ENCODE data around the gene PACS2. TPM values are rescaled to one million over a fixed set of nuclear protein-coding genes. Genes with fewer than 3 reads are reported as not detected.
"Not testable (repeated sequence)": the region's sequence is repeated elsewhere in the genome, so short reads cannot be mapped to it uniquely, and the experiment has no call there.

Gene PACS2
- total RNA-seq, 2 experiments from 2014 or later: 28.3 to 29.9 TPM

DNA sequence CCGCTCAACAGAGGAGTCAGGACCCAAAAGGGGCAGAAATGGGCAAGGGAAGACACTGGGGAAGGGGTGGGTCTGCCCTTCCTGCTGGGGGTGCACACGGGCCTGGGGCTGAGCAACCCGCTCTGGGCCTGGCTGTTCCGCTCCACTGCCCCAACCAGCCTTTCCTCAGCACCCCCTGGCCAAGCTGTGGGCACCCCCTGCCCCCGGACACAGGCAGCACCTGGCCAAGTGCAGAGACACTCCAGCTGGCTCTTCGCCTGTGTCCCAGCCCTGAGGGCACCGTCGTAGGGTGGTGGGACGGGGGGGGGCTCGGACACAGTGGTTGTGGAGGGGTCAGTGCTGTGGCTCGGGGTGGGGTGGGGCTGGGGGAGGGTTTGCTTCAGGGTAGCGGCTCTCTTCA, 10.3 kb downstream of the PACS2 start:
- peaks cover 18% of the 10 kb centered on the region for H3K4me1 Mint-ChIP-seq
- H3K36me3 Mint-ChIP-seq (ENCODE audit: low read depth): no peaks in the 10 kb centered on the region
- no peaks in the 10 kb centered on the region for H3K9me3 Mint-ChIP-seq
- ChIA-PET CTCF (no interaction called here), POLR2A (no interaction called here)
- DNase-seq: no peak
- no peak overlapping the region for H3K27ac Mint-ChIP-seq
- H3K27me3 Mint-ChIP-seq: no peaks in the 10 kb centered on the region
- no peak overlapping the region for H3K4me3 Mint-ChIP-seq

DNA sequence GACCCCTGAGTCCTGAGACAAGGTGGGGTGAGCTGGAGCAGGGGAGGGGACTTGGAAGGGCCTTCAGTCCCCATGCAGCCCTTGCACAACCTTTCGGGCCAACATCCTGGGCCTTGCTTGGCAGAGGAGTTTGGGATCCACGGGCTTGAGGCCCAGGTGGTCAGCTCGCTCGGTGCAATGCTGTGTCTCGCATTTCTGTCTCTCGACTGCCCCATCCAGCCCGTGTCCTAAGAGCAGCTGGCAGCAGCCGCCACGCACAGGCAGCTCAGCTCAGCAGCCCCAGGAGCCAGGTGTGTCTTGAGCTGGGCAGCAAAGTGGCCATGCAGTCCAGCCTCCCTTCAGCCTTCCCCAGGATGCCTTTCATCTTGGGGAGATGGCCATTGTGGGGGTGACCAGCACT, 10.8 kb downstream of the PACS2 start:
- Mint-ChIP-seq H3K9me3 (no peaks in the 10 kb centered on the region), H3K27me3 (no peaks in the 10 kb centered on the region), H3K27ac (no peak overlapping the region), H3K4me1 (peaks cover 20% of the 10 kb centered on the region), H3K36me3 (ENCODE audit: low read depth) (no peaks in the 10 kb centered on the region), H3K4me3 (no peak overlapping the region)
- no peak for DNase-seq
- CTCF ChIA-PET: no interaction called here
- POLR2A ChIA-PET: no interaction called here

DNA sequence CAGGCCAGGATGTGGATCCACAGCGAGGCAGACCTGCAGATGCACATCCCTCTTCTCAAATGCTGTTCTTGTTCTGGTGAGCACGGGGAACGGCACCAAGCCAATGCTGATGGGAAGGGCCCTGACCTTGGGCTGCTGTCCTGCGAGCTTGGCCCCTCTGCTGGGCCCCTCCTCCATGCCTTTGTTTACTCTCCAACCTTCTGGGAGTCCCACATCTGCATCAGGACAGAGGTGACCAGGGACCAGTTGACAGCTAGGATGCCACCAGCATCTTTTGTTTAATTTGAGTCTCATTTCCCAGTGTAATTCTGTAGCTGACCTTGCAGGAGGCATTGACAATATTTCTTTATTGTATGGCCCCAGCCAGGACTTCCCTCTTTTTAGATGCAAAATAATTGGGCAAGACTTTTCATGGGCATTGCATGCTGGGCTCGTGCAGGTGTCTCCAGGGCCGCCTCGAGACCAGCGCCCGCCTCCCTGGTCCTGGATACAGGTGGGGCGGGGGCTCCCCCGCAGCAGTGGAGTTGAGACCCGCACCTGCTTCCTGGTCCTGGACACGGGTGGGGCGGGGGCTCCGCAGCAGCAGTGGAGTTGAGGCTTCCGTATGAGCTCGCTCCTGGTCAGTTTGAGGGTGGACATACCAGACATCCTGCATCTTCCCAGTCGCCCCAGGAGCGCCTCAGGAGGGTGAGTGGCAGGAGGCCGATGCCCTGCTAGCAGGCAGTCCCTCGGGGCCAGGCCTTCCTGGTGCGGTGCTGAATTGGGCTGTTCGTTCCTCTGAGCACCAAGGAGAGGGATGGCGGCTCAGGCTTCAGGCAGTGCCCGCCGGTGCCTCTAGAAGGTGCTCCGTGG, 11.4 kb downstream of the PACS2 start:
- H3K27ac Mint-ChIP-seq: no peak overlapping the region
- H3K36me3 Mint-ChIP-seq (ENCODE audit: low read depth): no peaks in the 10 kb centered on the region
- H3K4me1 Mint-ChIP-seq: peaks cover 26% of the 10 kb centered on the region
- DNase-seq: no peak
- POLR2A ChIA-PET: no interaction called here
- H3K4me3 Mint-ChIP-seq: no peak overlapping the region
- H3K27me3 Mint-ChIP-seq: no peaks in the 10 kb centered on the region
- no peaks in the 10 kb centered on the region for H3K9me3 Mint-ChIP-seq
- CTCF ChIA-PET: interaction anchor here (1.0 kb wide), 1 partner anchor 26 kb away, joined by 3 read pairs; no protein-coding TSS in a partner anchor

DNA sequence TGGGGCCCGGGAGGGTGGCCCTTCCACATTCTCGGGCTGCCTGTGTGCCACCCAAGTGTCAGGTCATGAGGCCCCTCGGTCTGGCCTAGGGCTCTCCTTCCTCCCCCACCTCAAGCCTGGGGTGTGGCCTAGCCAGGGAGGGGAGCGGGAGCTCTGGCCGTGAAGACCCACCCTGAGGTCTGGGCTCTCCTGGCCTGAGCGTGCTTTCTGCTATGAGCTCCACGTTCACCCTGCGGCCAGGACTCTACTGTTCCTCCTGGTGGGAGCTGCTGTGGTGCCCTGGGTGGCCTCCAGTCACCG, 12.0 kb downstream of the PACS2 start:
- H3K27ac Mint-ChIP-seq: no peak overlapping the region
- H3K9me3 Mint-ChIP-seq: no peaks in the 10 kb centered on the region
- ChIA-PET CTCF (interaction anchor here (1.0 kb wide), 1 partner anchor 25 kb away, joined by 3 read pairs; no protein-coding TSS in a partner anchor), POLR2A (no interaction called here)
- peaks cover 30% of the 10 kb centered on the region for H3K4me1 Mint-ChIP-seq
- no peak for DNase-seq
- H3K36me3 Mint-ChIP-seq (ENCODE audit: low read depth): no peaks in the 10 kb centered on the region
- H3K4me3 Mint-ChIP-seq: no peak overlapping the region
- no peaks in the 10 kb centered on the region for H3K27me3 Mint-ChIP-seq

DNA sequence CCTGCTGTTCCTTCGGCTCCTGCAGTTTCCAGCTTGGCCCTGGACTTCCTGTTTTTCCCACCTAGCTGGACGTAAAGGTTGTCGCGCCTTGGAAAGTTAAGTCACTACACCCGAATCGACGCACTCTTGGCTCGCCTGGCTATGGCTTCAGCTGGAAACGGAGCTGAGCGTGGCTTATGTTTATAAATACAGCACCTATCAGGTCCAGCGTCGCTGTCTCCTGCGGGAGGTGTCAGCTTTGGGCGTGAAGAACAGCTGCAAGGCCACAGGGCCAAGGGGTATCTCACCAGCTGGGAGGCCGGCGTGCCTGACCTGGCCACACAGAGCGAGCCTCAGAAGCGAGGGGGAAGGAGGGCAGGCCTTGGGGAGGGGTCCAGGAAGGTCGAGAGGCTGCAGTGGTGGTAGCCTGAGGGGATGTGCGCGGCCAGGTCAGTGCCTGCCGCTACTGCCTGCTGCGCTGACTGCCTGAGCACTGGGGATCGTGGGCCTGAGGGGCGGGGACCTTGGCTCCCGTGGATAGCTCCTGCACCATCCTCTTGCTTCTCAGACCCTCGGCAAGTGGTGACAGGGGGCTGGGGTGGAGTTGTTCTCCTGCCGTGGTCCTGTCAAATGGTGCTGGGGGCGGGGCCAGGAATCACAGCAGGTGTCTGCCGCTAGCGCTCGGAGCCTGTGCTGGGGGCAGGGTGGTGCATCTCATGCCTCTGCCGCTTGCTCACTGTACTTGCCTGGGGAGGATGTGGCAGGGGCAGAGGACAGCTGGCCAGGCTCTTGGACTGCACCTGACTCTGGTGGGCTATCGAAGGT, 12.5 kb downstream of the PACS2 start:
- H3K4me1 Mint-ChIP-seq: peaks cover 34% of the 10 kb centered on the region
- H3K27me3 Mint-ChIP-seq: no peaks in the 10 kb centered on the region
- CTCF ChIA-PET: no interaction called here
- no peaks in the 10 kb centered on the region for H3K36me3 Mint-ChIP-seq (ENCODE audit: low read depth)
- no peak overlapping the region for H3K27ac Mint-ChIP-seq
- no peak for DNase-seq
- H3K9me3 Mint-ChIP-seq: no peaks in the 10 kb centered on the region
- POLR2A ChIA-PET: no interaction called here
- H3K4me3 Mint-ChIP-seq: no peak overlapping the region

DNA sequence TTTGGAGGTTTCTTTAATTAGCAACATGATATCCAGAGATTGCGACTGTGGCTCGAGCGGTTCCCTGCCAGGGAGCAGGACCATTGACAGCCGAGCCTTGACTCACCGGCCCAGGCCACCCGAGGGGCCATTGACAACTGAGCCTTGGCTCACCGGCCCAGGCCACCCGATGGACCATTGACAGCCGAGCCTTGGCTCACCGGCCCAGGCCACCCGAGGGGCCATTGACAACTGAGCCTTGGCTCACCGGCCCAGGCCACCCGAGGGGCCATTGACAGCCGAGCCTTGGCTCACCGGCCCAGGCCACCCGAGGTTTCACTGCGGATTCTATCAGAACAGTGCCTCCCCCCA, 13.1 kb downstream of the PACS2 start:
- CTCF ChIA-PET, POLR2A ChIA-PET: not testable (repeated sequence)

DNA sequence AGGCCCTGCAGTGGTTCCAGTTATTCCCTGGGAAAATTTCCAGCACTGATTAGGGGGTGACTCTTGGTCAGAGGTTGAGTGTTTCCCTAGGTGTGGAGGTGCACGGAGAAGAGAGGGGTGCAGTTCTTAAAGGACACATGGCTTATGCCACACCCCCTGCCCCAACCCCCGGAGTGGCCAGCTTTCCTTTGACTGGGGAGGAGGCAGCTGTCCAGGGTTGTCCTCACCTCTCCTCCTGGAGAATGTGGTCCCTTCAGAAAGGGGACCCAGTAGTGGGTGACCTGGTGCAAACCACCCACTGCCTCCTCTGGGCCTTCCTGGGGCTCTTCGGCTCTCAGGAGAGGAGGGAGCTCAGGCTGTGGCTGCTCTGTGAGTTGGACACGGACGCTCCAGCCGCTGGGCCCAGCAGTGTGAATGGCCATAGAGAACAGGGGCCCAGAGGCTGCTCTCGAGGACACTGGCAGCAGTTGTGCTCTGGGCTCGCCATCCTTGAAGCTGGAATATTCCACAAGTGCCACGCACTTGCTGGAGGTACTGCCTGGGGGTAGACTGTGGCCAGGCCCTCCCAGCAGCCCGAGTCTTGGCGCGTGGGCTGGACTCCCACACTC, 13.6 kb downstream of the PACS2 start:
- no peaks in the 10 kb centered on the region for H3K36me3 Mint-ChIP-seq (ENCODE audit: low read depth)
- no peaks in the 10 kb centered on the region for H3K27me3 Mint-ChIP-seq
- H3K27ac Mint-ChIP-seq: no peak overlapping the region
- peaks cover 27% of the 10 kb centered on the region for H3K4me1 Mint-ChIP-seq
- no peak for DNase-seq
- H3K9me3 Mint-ChIP-seq: no peaks in the 10 kb centered on the region
- ChIA-PET CTCF (no interaction called here), POLR2A (no interaction called here)
- no peak overlapping the region for H3K4me3 Mint-ChIP-seq

More for the DNA sequence above, 13.1 kb downstream of the PACS2 start:
- H3K9me3 Mint-ChIP-seq; H3K27me3 Mint-ChIP-seq; H3K36me3 Mint-ChIP-seq (ENCODE audit: low read depth); DNase-seq; H3K4me3 Mint-ChIP-seq; H3K27ac Mint-ChIP-seq: not testable (repeated sequence)
- H3K4me1 Mint-ChIP-seq: peaks cover 32% of the 10 kb centered on the region

DNA sequence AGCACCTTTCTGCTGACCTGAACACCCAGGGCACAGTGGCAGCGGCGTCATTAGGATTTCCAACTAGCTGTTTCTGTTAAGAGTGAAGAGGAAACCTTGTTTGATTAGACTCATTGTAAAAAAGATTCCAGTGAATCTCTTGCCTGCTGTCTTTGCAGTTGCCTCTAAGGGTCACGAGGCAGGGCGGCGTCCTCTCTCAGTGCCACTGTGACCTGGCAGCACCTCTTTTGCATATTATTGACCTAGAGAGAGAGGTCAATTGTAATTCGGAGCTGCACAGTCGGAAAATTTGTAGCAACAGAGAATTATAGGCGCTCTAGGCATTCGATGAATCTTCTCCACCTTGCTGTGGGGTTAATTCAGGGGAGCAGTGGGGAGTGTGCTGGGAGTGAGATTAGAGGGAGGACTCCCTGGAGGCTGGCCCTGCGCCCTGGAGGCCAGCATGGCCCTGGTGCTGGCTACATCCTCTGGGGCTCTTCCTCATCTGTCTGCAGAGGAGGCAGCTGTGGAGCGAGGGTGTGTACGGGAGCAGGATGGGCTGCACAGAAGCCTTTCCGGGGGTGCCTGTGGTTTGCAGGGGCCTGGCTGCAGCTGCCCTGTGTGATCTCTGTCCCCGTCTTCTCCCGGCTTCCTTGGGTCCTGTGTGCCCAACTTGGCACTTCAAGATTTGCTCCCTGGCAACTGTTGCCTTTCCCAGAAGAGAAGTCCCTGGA, 14.3 kb downstream of the PACS2 start:
- CTCF ChIA-PET: interaction anchor here (2.6 kb wide), 1 partner anchor 23 kb away, joined by 6 read pairs; no protein-coding TSS in a partner anchor
- H3K36me3 Mint-ChIP-seq (ENCODE audit: low read depth): no peaks in the 10 kb centered on the region
- DNase-seq: no peak
- peaks cover 24% of the 10 kb centered on the region for H3K4me1 Mint-ChIP-seq
- no peak overlapping the region for H3K4me3 Mint-ChIP-seq
- no peaks in the 10 kb centered on the region for H3K9me3 Mint-ChIP-seq
- no peak overlapping the region for H3K27ac Mint-ChIP-seq
- POLR2A ChIA-PET: no interaction called here
- H3K27me3 Mint-ChIP-seq: no peaks in the 10 kb centered on the region

DNA sequence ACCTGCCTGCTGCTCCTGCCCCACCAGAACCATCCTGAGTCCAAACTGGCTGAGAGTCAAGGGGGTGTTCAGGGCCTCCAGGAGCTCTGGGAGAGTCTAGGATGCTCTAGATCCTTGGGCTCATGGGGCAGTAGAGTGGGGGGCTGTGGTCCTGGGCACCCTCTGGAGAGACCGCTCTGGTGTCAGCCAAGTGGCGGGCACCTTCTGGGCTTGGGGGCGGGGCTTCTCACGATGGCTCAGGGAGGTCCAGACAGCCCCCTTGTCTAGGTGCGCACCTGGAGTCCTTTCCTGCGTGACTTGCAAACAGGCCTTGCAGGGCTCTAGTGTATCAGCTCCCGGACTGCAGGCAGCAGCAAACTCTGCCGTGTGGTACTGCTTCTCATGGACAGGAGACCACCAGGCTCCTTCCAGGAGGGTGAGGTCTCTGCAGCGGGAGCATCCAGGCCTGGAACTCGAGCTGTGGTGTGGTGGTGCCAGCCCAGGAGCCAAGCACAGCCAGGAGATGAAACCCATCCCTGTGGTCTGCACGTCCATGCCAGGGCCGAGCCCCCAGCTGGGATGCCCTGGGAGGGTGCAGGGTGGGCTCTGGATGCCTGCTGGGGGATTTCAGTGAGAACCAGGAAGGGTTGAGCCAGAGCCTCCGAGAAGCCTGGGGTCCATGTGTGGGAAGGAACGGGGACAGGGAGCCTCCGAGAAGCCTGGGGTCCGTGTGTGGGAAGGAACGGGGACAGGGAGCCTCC, 15.0 kb downstream of the PACS2 start:
- DNase-seq: no peak
- Mint-ChIP-seq H3K36me3 (ENCODE audit: low read depth) (no peaks in the 10 kb centered on the region), H3K4me1 (peaks cover 24% of the 10 kb centered on the region), H3K27ac (no peak overlapping the region), H3K27me3 (no peaks in the 10 kb centered on the region), H3K9me3 (no peaks in the 10 kb centered on the region), H3K4me3 (no peak overlapping the region)
- ChIA-PET POLR2A (no interaction called here), CTCF (interaction anchor here (2.6 kb wide), 1 partner anchor 23 kb away, joined by 6 read pairs; no protein-coding TSS in a partner anchor)

DNA sequence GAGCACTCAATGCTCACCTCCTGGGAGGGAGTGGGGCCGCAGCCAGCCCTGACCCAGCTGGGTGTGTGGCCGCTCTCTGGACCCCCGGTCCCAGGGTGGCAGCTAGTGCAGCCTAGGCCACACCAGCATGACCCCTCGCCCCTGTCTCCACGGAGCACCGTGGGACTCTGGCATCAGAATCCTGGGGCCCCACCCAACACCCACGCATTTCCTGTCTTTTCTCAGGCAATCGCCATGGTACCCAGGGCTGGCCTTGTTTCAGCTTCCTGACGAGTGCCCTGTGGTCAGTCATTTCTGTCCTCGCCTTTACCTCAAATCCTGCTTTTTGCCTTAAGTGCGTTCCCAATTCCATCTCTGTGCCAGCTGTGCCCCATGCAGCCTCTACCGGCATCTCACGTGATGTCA, 15.9 kb downstream of the PACS2 start:
- peaks cover 24% of the 10 kb centered on the region for H3K4me1 Mint-ChIP-seq
- H3K27me3 Mint-ChIP-seq: no peaks in the 10 kb centered on the region
- H3K36me3 Mint-ChIP-seq (ENCODE audit: low read depth): no peaks in the 10 kb centered on the region
- H3K9me3 Mint-ChIP-seq: no peaks in the 10 kb centered on the region
- no peak overlapping the region for H3K27ac Mint-ChIP-seq
- DNase-seq: no peak
- POLR2A ChIA-PET: no interaction called here
- CTCF ChIA-PET: interaction anchor here (2.6 kb wide), 1 partner anchor 22 kb away, joined by 6 read pairs; no protein-coding TSS in a partner anchor
- no peak overlapping the region for H3K4me3 Mint-ChIP-seq

DNA sequence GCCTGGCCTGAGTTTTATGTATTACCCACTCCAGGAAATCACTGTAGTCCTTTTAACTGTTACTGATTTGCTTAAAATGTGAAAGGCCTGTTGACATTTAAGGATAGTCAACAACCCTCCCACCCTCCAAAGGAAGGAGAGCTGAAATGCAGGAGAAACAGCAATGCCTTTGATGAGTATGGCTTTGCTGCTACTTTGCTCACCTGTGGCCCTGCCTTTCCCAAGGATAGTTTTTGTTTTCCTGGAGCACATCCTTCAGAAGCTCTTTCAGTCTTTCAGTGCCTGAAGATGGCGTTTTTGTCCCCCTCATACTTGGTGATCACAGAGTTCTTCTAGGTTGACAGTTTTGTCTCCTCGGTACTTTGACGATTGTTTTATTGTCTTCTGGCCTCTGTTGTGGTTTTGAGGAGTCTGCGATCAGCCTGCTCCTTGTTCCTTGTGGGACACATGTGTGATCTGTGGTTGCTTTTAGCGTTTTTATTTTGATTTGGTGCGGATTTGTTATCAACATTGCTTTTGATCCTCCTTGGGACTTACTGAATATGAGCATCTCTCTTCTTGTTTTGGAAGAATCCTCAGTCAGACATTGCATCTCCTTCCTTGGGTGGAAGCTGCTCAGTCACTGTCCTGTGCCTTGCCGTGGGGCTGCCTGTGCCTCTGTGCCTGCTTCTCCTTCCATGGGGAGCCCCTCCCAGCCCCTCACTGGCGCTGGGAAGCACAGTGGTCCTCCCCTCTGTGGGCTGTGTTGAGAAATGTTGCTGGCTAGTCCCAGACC, 17.2 kb downstream of the PACS2 start:
- POLR2A ChIA-PET: no interaction called here

DNA sequence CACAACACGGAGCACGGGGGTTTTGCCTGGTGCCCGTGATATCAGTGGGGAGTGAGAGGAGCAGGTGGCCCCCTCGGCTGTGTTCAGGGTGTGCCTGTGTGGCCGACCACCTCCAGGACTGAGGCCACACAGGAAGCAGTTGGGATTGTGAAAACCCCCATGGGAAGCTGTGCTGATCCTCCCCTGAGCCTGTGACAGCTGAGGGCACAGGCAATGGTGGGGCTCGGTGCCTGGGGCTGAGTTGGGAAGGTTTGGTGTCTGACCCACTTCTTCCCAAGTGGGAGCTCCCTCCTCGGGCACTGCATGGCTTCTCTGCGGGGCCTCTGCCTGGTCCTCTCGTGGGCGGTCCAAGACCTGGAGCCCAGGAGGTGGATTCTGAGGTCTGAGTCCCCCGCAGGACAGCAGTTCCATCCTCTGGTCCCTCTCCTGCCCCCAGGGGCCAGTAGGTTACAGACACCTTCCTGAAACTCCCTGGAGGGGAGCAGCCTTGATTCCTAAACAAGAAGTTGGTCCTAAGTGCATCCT, 17.9 kb downstream of the PACS2 start:
- Mint-ChIP-seq H3K27ac (no peak overlapping the region), H3K4me3 (no peak overlapping the region), H3K27me3 (no peaks in the 10 kb centered on the region), H3K9me3 (no peaks in the 10 kb centered on the region), H3K4me1 (peaks cover 24% of the 10 kb centered on the region), H3K36me3 (ENCODE audit: low read depth) (no peaks in the 10 kb centered on the region)
- ChIA-PET POLR2A (no interaction called here), CTCF (no interaction called here)
- DNase-seq: no peak

More for the DNA sequence above, 17.2 kb downstream of the PACS2 start:
- H3K9me3 Mint-ChIP-seq: no peaks in the 10 kb centered on the region
- no peak for DNase-seq
- no peak overlapping the region for H3K4me3 Mint-ChIP-seq
- CTCF ChIA-PET: interaction anchor here (2.6 kb wide), 1 partner anchor 20 kb away, joined by 6 read pairs; no protein-coding TSS in a partner anchor
- H3K27ac Mint-ChIP-seq: no peak overlapping the region
- no peaks in the 10 kb centered on the region for H3K36me3 Mint-ChIP-seq (ENCODE audit: low read depth)
- H3K4me1 Mint-ChIP-seq: peaks cover 24% of the 10 kb centered on the region
- H3K27me3 Mint-ChIP-seq: no peaks in the 10 kb centered on the region

Data from activated CD4-positive, alpha-beta memory T cell treated with anti-CD3 and anti-CD28 coated beads, Interleukin-2, amount 10 ng/mL, durations not matched to agents 7 days and 5 days (primary cell).